HCT116 (cell line): Measurements from ENCODE around the gene GPC4. TPM values are rescaled to one million over a fixed set of nuclear protein-coding genes. Genes with fewer than 3 reads are reported as not detected.

ENCODE experiments used
- ATAC-seq: fragments of 200-7000 bp; cut with Tn5 transposase; 2 replicates; pipeline ENCODE4 v1.9.1; 2020; ENCODE audit warnings: mild to moderate bottlenecking, moderate library complexity
- BruUV-seq: library from RNA; stranded (reverse); fragments of 400-500 nt; replicated peaks from 2 replicates; lab custom pipeline; 2021; lab: Mats Ljungman, UMichigan
- CTCF ChIA-PET: fragments of 300-600 bp; sonication (Branson Sonifier 250); formaldehyde crosslinking; loops from one replicate; lab custom pipeline; 2021; ENCODE audit warnings: antibody characterized with exemption; lab: Charles Lee
- POLR2A ChIA-PET: fragments of 300-600, 350-600 bp; sonication (Branson Sonifier 250); formaldehyde crosslinking; loops from one replicate; lab custom pipeline; 2021; ENCODE audit warnings: antibody characterized with exemption; lab: Charles Lee
- RAD21 ChIA-PET, 2 experiments: fragments of 300-600 bp; sonication (Branson Sonifier 250); formaldehyde crosslinking; loops; one replicate each; lab custom pipeline; 2023; ENCODE audit warnings: low total read pairs in 2 of 2; ENCODE audit not compliant: uncharacterized antibody in 2 of 2, unreplicated experiment in 2 of 2, low non-redundant PET in 1 of 2; lab: Charles Lee
- DNase-seq: peaks from one replicate; pipeline ENCODE4 v3.0.0-alpha.2; 2010; ENCODE audit warnings: low read depth, low spot score
- H2AFZ ChIP-seq: fragments of 200-600 bp; shearing (Covaris generic), sonication (generic); 2 replicates; pipeline ENCODE4 v1.6.1; 2017; ENCODE audit warnings: low read depth, mixed run types, mixed read lengths, antibody characterized with exemption, low read length; ENCODE audit not compliant: poor library complexity, severe bottlenecking
- H3K27ac ChIP-seq: 2 replicates; pipeline ENCODE4 v1.5.1; 2012; ENCODE audit warnings: low read depth, low read length
- H3K27me3 ChIP-seq: fragments of 200-600 bp; sonication (generic); 2 replicates; pipeline ENCODE4 v1.6.1; 2016; ENCODE audit warnings: mixed run types, low read length, mixed read lengths; ENCODE audit not compliant: insufficient read depth
- H3K36me3 ChIP-seq, 2 experiments: fragments of 200-500 bp in 1 of 2; fragments of 200-600 bp in 1 of 2; sonication (Bioruptor generic) in 1 of 2; sonication (generic) in 1 of 2; 2 replicates each; pipeline versions ENCODE4 v1.5.1 to v1.6.1; 2014 to 2016; ENCODE audit warnings: low read length in 2 of 2, inconsistent platforms in 1 of 2, mixed read lengths in 1 of 2, mixed run types in 1 of 2; ENCODE audit not compliant: insufficient read depth in 2 of 2, control insufficient read depth in 1 of 2
- H3K4me1 ChIP-seq, 2 experiments: fragments of 200-600 bp in 1 of 2; sonication (generic) in 1 of 2; 2 replicates each; pipeline versions ENCODE4 v1.5.1 to v1.6.1; 2012 to 2017; ENCODE audit warnings: low read length in 2 of 2, inconsistent platforms in 1 of 2, mild to moderate bottlenecking in 1 of 2, mixed read lengths in 1 of 2, mixed run types in 1 of 2, moderate library complexity in 1 of 2; ENCODE audit not compliant: insufficient read depth in 2 of 2, control insufficient read depth in 1 of 2
- H3K4me2 ChIP-seq: fragments of 200-600 bp; sonication (generic); 2 replicates; pipeline ENCODE4 v1.6.1; 2017; ENCODE audit warnings: mixed run types, low read length, mixed read lengths
- H3K4me3 ChIP-seq, 2 experiments: fragments of 200-600 bp in 1 of 2; sonication (generic) in 1 of 2; replicated peaks in 1 of 2; 2 replicates each; pipeline ENCODE4 v1.5.1; 2011 to 2016; ENCODE audit warnings: low read length in 2 of 2, control low read depth in 1 of 2, low read depth in 1 of 2, mild to moderate bottlenecking in 1 of 2, mixed read lengths in 1 of 2, mixed run types in 1 of 2
- H3K79me2 ChIP-seq: fragments of 200-600 bp; sonication (generic); 2 replicates; pipeline ENCODE4 v1.6.1; 2017; ENCODE audit warnings: mild to moderate bottlenecking, mixed run types, low read length, moderate library complexity, mixed read lengths; ENCODE audit not compliant: insufficient read depth
- H3K9ac ChIP-seq: fragments of 200-600 bp; sonication (generic); 2 replicates; pipeline ENCODE4 v1.6.1; 2016; ENCODE audit warnings: low read length, mixed read lengths
- H3K9me2 ChIP-seq: fragments of 200-600 bp; sonication (generic), shearing (Covaris generic); 2 replicates; pipeline ENCODE4 v1.6.1; 2017; ENCODE audit warnings: mixed run types, mild to moderate bottlenecking, moderate library complexity; ENCODE audit not compliant: insufficient read depth
- H3K9me3 ChIP-seq, 2 experiments: fragments of 200-500 bp in 1 of 2; fragments of 200-600 bp in 1 of 2; sonication (Bioruptor generic) in 1 of 2; sonication (generic) in 1 of 2; 2 replicates each; pipeline ENCODE4 v1.6.1; 2014 to 2017; ENCODE audit warnings: low read length in 2 of 2, mixed read lengths in 2 of 2, inconsistent platforms in 1 of 2, low read depth in 1 of 2, mild to moderate bottlenecking in 1 of 2, mixed run types in 1 of 2, moderate library complexity in 1 of 2; ENCODE audit not compliant: control insufficient read depth in 1 of 2, insufficient read depth in 1 of 2
- H4K20me1 ChIP-seq: fragments of 200-600 bp; sonication (generic), shearing (Covaris generic); 2 replicates; pipeline ENCODE4 v1.6.1; 2017; ENCODE audit warnings: mixed run types, mild to moderate bottlenecking, moderate library complexity; ENCODE audit not compliant: insufficient read depth
- ATF3 ChIP-seq: IDR thresholded peaks from 2 replicates; pipeline ENCODE4 v1.6.1; 2012
- CTCF ChIP-seq, 3 experiments: fragments of 200-600 bp in 1 of 3; sonication (generic) in 1 of 3; IDR thresholded peaks in 2 of 3; conservative IDR thresholded peaks in 1 of 3; 2 replicates each; pipeline ENCODE4 v1.5.1; 2012 to 2017; ENCODE audit warnings: low read depth in 2 of 3, low read length in 2 of 3, antibody characterized with exemption in 1 of 3, borderline replicate concordance in 1 of 3, control low read depth in 1 of 3, mild to moderate bottlenecking in 1 of 3, mixed read lengths in 1 of 3, mixed run types in 1 of 3, moderate library complexity in 1 of 3; ENCODE audit not compliant: insufficient read depth in 1 of 3
- EGR1 ChIP-seq: IDR thresholded peaks from 2 replicates; pipeline ENCODE4 v1.6.1; 2012; ENCODE audit warnings: low read depth
- EZH2phosphoT487 ChIP-seq: fragments of 200-600 bp; IDR thresholded peaks from 2 replicates; pipeline ENCODE4 v1.6.1; 2018; ENCODE audit warnings: antibody characterized with exemption, borderline replicate concordance
- JUND ChIP-seq: IDR thresholded peaks from 2 replicates; pipeline ENCODE4 v1.6.1; 2012
- POLR2A ChIP-seq: IDR thresholded peaks from 2 replicates; pipeline ENCODE4 v1.7.0; 2011; ENCODE audit warnings: borderline replicate concordance; ENCODE audit not compliant: insufficient read depth, insufficient read length; ENCODE audit errors: extremely low read depth
- POLR2AphosphoS5 ChIP-seq: IDR thresholded peaks from 2 replicates; pipeline ENCODE4 v1.6.1; 2011; ENCODE audit warnings: mild to moderate bottlenecking, low read depth, low read length, moderate library complexity
- RAD21 ChIP-seq: IDR thresholded peaks from 2 replicates; pipeline ENCODE4 v1.6.1; 2012; ENCODE audit warnings: low read depth, mild to moderate bottlenecking
- REST ChIP-seq: IDR thresholded peaks from 2 replicates; pipeline ENCODE4 v1.6.1; 2012; ENCODE audit warnings: low read depth
- SIN3A ChIP-seq: IDR thresholded peaks from 2 replicates; pipeline ENCODE4 v1.6.1; 2012; ENCODE audit warnings: low read depth
- SP1 ChIP-seq: IDR thresholded peaks from 2 replicates; pipeline ENCODE4 v1.6.1; 2012; ENCODE audit warnings: low read depth
- TCF7L2 ChIP-seq: IDR thresholded peaks from 2 replicates; pipeline ENCODE4 v1.7.0; 2011; ENCODE audit warnings: borderline replicate concordance, inconsistent platforms; ENCODE audit not compliant: insufficient read depth, insufficient read length; ENCODE audit errors: extremely low read depth
- YY1 ChIP-seq: IDR thresholded peaks from 2 replicates; pipeline ENCODE4 v1.6.1; 2011; ENCODE audit warnings: low read length, low read depth, moderate library complexity, mild to moderate bottlenecking; ENCODE audit not compliant: insufficient replicate concordance; ENCODE audit errors: extremely low read depth
- ZFX ChIP-seq: fragments of 450-650 bp; IDR thresholded peaks from 2 replicates; pipeline ENCODE4 v1.6.1; 2017
- intact Hi-C: fragments of 100-400 bp; cut with micrococcal nuclease; formaldehyde crosslinking; loops from 2 replicates; pipeline ENCODE4 v1.10.0; 2022
- total RNA-seq: library from RNA; stranded (reverse); gene quantifications from one replicate; pipeline ENCODE4 v1.2.1, GENCODE V29; 2021; ENCODE audit not compliant: unreplicated experiment

Gene GPC4
- total RNA-seq, 1 experiment from 2014 or later = 9.7 TPM

- Histone ChIP-seq H3K9me3 (no peaks in the 10 kb centered on the region), H3K27ac (no peak overlapping the region), H3K9me2 (no peaks in the 10 kb centered on the region), H3K79me2 (no peaks in the 10 kb centered on the region), H3K4me1 (no peaks in the 10 kb centered on the region), H3K4me3 (no peak overlapping the region), H3K9ac (no peak overlapping the region), H2AFZ (no peak overlapping the region), H4K20me1 (no peaks in the 10 kb centered on the region), H3K27me3 (no peaks in the 10 kb centered on the region), H3K4me2 (no peak overlapping the region), H3K36me3 (no peaks in the 10 kb centered on the region)
- no TSS peak for BruUV-seq
- TF ChIP-seq POLR2A (no peak), ATF3 (no peak), RAD21 (no peak), REST (no peak), EZH2phosphoT487 (no peak), CTCF (IDR thresholded peaks at IDR 0.05 in 2 of 3, conservative IDR thresholded peaks at IDR 0.05 in 1 of 3; ENCODE audit: borderline replicate concordance in 1 of 3, insufficient read depth in 1 of 3, low read depth in 2 of 3, low read length in 2 of 3) (no peak), SIN3A (no peak), JUND (no peak), EGR1 (no peak), POLR2AphosphoS5 (no peak), TCF7L2 (no peak), SP1 (no peak), ZFX (no peak), YY1 (no peak)
- DNase-seq (no peak), ATAC-seq (no peak)
- ChIA-PET RAD21 (no interaction called here), POLR2A (no interaction called here), CTCF (no interaction called here)
- intact Hi-C loops = no loop called here
Observed at GRCh38 chrX:133403984-133404383, 11.3 kb downstream of the GPC4 start.
